Dedifferentiated amniotic fluid mesenchymal stem cell (primary cell): Measurements from ENCODE around the gene USP17L26.
"Not testable (repeated sequence)": the region's sequence is repeated elsewhere in the genome, so short reads cannot be mapped to it uniquely, and the experiment has no call there.

Experiments used
- DNase-seq: peaks from one replicate; pipeline ENCODE4 v3.0.0-alpha.2; 2016; ENCODE audit errors: extremely low spot score

USP17L26 gene, protein sequence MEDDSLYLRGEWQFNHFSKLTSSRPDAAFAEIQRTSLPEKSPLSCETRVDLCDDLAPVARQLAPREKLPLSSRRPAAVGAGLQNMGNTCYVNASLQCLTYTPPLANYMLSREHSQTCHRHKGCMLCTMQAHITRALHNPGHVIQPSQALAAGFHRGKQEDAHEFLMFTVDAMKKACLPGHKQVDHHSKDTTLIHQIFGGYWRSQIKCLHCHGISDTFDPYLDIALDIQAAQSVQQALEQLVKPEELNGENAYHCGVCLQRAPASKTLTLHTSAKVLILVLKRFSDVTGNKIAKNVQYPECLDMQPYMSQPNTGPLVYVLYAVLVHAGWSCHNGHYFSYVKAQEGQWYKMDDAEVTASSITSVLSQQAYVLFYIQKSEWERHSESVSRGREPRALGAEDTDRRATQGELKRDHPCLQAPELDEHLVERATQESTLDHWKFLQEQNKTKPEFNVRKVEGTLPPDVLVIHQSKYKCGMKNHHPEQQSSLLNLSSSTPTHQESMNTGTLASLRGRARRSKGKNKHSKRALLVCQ

DNA sequence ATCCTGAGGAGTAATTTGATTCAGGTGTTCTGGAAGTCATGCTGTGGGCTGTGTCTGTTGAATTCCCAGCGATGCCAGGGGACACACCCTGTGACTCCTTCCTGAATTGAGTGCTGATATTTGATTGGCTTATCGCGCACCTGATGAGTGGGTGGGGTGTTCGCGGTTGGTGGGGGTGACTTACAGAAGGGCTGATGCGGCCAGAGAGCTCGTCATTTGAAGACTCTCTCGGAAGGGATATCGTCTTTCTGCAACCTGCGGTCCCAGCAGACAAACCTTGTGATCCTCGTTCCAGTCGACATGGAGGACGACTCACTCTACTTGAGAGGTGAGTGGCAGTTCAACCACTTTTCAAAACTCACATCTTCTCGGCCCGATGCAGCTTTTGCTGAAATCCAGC, at the start of gene USP17L26:
TSS of gene USP17L26 (plus strand) at position 301 of the 400 bp plus-strand sequence. CDS start at position 301, 0 bp downstream.
- not testable (repeated sequence) for DNase-seq

DNA sequence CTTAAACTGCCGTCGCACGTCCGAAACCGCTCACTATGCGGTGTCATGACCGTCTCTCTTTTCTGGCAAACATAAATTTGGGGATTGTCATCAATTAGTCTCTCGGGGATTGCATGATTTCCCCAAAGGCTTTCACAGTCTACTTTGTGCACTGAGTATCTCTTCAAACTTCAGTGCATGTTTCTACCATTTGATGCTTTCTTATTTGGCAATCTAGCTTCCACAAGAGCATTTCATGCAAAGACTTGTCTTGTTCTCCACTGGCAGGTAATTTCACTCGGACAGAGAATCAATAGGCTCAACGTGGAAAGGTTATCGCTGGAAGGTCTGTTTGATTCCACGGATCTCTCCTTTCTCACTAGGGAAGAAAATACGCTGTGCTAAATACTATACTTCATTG, 10.3 kb upstream of the USP17L26 start:
- not testable (repeated sequence) for DNase-seq

DNA sequence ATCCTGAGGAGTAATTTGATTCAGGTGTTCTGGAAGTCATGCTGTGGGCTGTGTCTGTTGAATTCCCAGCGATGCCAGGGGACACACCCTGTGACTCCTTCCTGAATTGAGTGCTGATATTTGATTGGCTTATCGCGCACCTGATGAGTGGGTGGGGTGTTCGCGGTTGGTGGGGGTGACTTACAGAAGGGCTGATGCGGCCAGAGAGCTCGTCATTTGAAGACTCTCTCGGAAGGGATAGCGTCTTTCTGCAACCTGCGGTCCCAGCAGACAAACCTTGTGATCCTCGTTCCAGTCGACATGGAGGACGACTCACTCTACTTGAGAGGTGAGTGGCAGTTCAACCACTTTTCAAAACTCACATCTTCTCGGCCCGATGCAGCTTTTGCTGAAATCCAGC, 9.6 kb upstream of the USP17L26 start, which contains the start of gene USP17L24:
TSS of gene USP17L24 (plus strand) at position 301 of the 400 bp plus-strand sequence. CDS start at position 301, 0 bp downstream.
- DNase-seq, result not testable (repeated sequence)

DNA sequence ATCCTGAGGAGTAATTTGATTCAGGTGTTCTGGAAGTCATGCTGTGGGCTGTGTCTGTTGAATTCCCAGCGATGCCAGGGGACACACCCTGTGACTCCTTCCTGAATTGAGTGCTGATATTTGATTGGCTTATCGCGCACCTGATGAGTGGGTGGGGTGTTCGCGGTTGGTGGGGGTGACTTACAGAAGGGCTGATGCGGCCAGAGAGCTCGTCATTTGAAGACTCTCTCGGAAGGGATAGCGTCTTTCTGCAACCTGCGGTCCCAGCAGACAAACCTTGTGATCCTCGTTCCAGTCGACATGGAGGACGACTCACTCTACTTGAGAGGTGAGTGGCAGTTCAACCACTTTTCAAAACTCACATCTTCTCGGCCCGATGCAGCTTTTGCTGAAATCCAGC, 4.8 kb upstream of the USP17L26 start, which contains the start of gene USP17L25:
TSS of gene USP17L25 (plus strand) at position 301 of the 400 bp plus-strand sequence. CDS start at position 301, 0 bp downstream.
- not testable (repeated sequence) for DNase-seq

DNA sequence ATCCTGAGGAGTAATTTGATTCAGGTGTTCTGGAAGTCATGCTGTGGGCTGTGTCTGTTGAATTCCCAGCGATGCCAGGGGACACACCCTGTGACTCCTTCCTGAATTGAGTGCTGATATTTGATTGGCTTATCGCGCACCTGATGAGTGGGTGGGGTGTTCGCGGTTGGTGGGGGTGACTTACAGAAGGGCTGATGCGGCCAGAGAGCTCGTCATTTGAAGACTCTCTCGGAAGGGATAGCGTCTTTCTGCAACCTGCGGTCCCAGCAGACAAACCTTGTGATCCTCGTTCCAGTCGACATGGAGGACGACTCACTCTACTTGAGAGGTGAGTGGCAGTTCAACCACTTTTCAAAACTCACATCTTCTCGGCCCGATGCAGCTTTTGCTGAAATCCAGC, 4.6 kb downstream of the USP17L26 start, which contains the start of gene USP17L5:
TSS of gene USP17L5 (plus strand) at position 301 of the 400 bp plus-strand sequence. CDS start at position 301, 0 bp downstream.
- not testable (repeated sequence) for DNase-seq

DNA sequence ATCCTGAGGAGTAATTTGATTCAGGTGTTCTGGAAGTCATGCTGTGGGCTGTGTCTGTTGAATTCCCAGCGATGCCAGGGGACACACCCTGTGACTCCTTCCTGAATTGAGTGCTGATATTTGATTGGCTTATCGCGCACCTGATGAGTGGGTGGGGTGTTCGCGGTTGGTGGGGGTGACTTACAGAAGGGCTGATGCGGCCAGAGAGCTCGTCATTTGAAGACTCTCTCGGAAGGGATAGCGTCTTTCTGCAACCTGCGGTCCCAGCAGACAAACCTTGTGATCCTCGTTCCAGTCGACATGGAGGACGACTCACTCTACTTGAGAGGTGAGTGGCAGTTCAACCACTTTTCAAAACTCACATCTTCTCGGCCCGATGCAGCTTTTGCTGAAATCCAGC, 9.4 kb downstream of the USP17L26 start, which contains the start of gene USP17L27:
TSS of gene USP17L27 (plus strand) at position 301 of the 400 bp plus-strand sequence. CDS start at position 301, 0 bp downstream.
- DNase-seq, result not testable (repeated sequence)

DNA sequence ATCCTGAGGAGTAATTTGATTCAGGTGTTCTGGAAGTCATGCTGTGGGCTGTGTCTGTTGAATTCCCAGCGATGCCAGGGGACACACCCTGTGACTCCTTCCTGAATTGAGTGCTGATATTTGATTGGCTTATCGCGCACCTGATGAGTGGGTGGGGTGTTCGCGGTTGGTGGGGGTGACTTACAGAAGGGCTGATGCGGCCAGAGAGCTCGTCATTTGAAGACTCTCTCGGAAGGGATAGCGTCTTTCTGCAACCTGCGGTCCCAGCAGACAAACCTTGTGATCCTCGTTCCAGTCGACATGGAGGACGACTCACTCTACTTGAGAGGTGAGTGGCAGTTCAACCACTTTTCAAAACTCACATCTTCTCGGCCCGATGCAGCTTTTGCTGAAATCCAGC, 14.1 kb downstream of the USP17L26 start, which contains the start of gene USP17L28:
TSS of gene USP17L28 (plus strand) at position 301 of the 400 bp plus-strand sequence. CDS start at position 301, 0 bp downstream.
- not testable (repeated sequence) for DNase-seq

DNA sequence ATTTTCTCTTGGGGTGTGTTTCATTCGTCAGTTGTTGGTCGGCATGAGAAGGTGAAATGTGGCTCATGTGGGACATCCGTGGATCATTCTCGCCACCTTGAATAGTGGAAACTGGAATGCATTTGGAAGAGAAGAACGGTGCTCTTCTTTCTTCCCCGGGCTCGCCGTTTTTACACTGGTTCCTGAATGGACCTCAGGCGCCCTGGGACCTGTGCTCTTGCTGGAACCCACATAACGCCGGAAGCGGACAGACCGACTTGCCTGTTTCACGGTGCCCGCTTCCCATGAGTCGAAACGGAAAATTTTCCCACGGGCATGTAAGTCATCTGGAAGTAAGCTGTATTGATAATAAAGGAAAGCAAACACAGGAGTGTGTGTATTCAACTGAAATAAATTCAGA, 16.4 kb downstream of the USP17L26 start:
- not testable (repeated sequence) for DNase-seq

DNA sequence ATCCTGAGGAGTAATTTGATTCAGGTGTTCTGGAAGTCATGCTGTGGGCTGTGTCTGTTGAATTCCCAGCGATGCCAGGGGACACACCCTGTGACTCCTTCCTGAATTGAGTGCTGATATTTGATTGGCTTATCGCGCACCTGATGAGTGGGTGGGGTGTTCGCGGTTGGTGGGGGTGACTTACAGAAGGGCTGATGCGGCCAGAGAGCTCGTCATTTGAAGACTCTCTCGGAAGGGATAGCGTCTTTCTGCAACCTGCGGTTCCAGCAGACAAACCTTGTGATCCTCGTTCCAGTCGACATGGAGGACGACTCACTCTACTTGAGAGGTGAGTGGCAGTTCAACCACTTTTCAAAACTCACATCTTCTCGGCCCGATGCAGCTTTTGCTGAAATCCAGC, 18.9 kb downstream of the USP17L26 start, which contains the start of gene USP17L29:
TSS of gene USP17L29 (plus strand) at position 301 of the 400 bp plus-strand sequence. CDS start at position 301, 0 bp downstream.
- DNase-seq, result not testable (repeated sequence)

DNA sequence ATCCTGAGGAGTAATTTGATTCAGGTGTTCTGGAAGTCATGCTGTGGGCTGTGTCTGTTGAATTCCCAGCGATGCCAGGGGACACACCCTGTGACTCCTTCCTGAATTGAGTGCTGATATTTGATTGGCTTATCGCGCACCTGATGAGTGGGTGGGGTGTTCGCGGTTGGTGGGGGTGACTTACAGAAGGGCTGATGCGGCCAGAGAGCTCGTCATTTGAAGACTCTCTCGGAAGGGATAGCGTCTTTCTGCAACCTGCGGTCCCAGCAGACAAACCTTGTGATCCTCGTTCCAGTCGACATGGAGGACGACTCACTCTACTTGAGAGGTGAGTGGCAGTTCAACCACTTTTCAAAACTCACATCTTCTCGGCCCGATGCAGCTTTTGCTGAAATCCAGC, 28.4 kb downstream of the USP17L26 start, which contains the start of gene USP17L30:
TSS of gene USP17L30 (plus strand) at position 301 of the 400 bp plus-strand sequence. CDS start at position 301, 0 bp downstream.
- DNase-seq, result not testable (repeated sequence)

DNA sequence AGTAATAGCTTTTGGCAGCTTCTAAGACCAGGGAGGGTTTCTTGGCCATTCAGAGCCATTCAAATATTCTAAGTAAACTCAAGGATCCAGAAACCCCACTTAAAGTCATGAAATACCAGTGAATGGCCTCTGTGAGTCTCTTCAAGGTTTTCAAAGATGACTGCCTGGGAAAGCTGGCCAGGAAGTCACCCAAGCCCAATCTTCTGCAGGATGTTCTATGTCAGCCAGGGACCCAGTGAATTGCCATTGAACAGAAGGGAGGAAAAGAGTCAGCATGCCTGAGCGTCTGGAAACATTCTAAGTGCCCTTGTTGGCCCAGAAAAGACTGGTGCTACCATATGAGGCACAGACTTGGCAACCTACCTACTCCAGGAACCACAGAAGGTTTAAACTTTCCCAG, 45.4 kb downstream of the USP17L26 start:
- not testable (repeated sequence) for DNase-seq

DNA sequence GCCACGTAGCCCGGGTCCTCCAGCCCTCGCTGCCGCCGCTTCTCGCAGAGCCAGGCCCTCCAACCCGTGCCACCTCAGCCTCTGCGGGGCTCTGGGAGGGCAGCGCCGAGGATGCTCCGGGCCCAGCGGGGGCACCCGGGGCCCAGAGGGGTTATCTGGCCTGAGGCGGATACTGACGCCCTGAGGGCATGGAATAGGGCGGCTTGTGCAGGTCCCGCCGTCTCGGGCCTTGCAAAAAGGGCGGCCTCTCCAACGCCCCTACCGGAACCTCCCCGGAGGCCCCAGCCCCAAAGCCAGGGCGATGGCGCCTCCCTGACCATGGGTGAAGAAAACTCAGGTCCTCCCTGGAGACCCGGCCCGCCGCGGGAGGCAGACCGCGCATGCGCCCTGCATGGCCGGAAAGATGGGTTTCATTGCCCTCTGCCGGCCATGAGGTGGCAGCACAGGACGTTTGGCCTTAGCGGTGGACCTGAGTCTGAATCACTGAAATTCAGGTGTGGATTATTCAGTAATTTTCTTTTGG, 46.6 kb downstream of the USP17L26 start:
- DNase-seq, result not testable (repeated sequence)

DNA sequence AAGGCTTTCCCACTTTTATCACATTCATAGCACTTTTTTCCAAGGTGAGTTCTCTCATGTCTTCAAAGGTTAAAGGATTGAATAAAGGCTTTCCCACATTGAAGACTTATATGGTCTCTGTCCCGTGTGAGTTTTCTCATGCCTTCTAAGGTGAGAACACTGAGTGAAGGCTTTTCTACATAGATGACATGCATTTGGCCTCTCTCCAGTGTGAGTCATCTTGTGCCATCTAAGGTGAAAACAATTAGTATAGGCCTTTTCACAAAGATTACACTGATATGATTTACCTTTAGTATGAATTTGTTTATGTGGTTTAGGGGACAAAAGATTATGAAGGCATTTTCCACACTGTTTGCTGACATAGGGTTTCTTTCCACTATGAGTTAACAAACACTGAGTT, 49.7 kb downstream of the USP17L26 start:
- no peak for DNase-seq
